Endothelial cell of umbilical vein (primary cell): ENCODE data around the gene MBD5.

Source experiments
- EZH2 ChIP-seq: IDR thresholded peaks from 2 replicates; pipeline ENCODE4 v1.6.1; 2012; ENCODE audit warnings: borderline replicate concordance, low read depth, mild to moderate bottlenecking, moderate library complexity, low read length, inconsistent platforms; ENCODE audit not compliant: severe bottlenecking
- FOS ChIP-seq: IDR thresholded peaks from 2 replicates; pipeline ENCODE4 v1.6.1; 2011; ENCODE audit warnings: mild to moderate bottlenecking, low read length, moderate library complexity, borderline replicate concordance; ENCODE audit not compliant: insufficient read depth
- JUN ChIP-seq: IDR thresholded peaks from 2 replicates; pipeline ENCODE4 v1.6.1; 2011; ENCODE audit warnings: borderline replicate concordance, low read depth; ENCODE audit not compliant: insufficient read length, insufficient read depth
- POLR2A ChIP-seq: IDR thresholded peaks from 2 replicates; pipeline ENCODE4 v1.6.1; 2012; ENCODE audit warnings: low read depth, mild to moderate bottlenecking, control low read depth, low read length
- POLR2AphosphoS5 ChIP-seq: IDR thresholded peaks from 2 replicates; pipeline ENCODE4 v1.6.1; 2012; ENCODE audit warnings: low read depth, mild to moderate bottlenecking, control low read depth, low read length, moderate library complexity; ENCODE audit not compliant: insufficient read depth
- TF ChIP-seq, protein P1 (sequence below), 2 donors: IDR thresholded peaks; 1 replicate in 1 of 2; 2 replicates in 1 of 2; pipeline ENCODE4 v1.5.1; 2011; ENCODE audit warnings: low read length in 2 of 2, mild to moderate bottlenecking in 2 of 2, moderate library complexity in 2 of 2, control low read depth in 1 of 2, inconsistent platforms in 1 of 2, low read depth in 1 of 2; ENCODE audit not compliant: insufficient read depth in 1 of 2; ENCODE audit errors: extremely low read depth in 1 of 2

DNA sequence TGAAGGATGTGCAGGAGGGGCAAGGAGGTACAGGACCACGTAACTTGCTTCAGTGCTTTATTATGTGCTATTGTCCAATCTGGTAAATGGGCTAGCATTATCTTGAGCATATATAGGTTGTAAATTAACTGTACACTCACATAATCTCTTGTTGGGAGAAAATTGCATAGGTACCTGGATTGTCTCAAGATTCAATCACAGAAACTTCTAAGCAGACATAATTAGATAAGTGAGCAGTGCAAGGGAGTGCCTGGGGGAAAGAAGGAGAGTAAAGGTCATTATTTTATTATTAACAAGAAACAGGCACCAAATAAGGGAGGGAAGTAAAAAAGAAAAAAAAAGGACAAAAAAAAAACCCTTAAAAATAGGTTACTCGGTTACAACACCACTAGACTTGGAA, 186.2 kb downstream of the MBD5 start:
- TF ChIP-seq, protein P1, sequence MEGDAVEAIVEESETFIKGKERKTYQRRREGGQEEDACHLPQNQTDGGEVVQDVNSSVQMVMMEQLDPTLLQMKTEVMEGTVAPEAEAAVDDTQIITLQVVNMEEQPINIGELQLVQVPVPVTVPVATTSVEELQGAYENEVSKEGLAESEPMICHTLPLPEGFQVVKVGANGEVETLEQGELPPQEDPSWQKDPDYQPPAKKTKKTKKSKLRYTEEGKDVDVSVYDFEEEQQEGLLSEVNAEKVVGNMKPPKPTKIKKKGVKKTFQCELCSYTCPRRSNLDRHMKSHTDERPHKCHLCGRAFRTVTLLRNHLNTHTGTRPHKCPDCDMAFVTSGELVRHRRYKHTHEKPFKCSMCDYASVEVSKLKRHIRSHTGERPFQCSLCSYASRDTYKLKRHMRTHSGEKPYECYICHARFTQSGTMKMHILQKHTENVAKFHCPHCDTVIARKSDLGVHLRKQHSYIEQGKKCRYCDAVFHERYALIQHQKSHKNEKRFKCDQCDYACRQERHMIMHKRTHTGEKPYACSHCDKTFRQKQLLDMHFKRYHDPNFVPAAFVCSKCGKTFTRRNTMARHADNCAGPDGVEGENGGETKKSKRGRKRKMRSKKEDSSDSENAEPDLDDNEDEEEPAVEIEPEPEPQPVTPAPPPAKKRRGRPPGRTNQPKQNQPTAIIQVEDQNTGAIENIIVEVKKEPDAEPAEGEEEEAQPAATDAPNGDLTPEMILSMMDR (IDR thresholded peaks at IDR 0.05; ENCODE audit: extremely low read depth in 1 of 2, insufficient read depth in 1 of 2, low read depth in 1 of 2, low read length in 2 of 2): no peak
- TF ChIP-seq FOS (no peak), JUN (no peak), EZH2 (no peak), POLR2AphosphoS5 (no peak), POLR2A (no peak)
